ENCODE data around the gene KPNA3. TPM values are rescaled to one million over a fixed set of nuclear protein-coding genes. Genes with fewer than 3 reads are reported as not detected.
"Not testable (repeated sequence)": the region's sequence is repeated elsewhere in the genome, so short reads cannot be mapped to it uniquely, and the experiment has no call there.

The KPNA3 gene
- polyA plus RNA-seq, 1 donor, result 31.3 TPM

- no peak overlapping the region for H3K27ac ChIP-seq (ENCODE audit: low read length)
- WGBS (ENCODE audit: insufficient coverage, low lambda C conversion rate), result 100% methylated on average over 1 of the region's 2 CpGs
- no peak overlapping the region for H3K4me3 ChIP-seq (ENCODE audit: low read length)
- H3K36me3 ChIP-seq (ENCODE audit: control insufficient read depth, insufficient read depth, low read length), result no peaks in the 10 kb centered on the region
- no peaks in the 10 kb centered on the region for H3K4me1 ChIP-seq (ENCODE audit: control insufficient read depth, insufficient read depth, low read length)
- H3K9me3 ChIP-seq (ENCODE audit: control insufficient read depth, low read depth, low read length), result no peaks in the 10 kb centered on the region
- H3K27me3 ChIP-seq (ENCODE audit: control insufficient read depth, insufficient read depth, low read length), result no peaks in the 10 kb centered on the region
- DNase-seq, result no peak
Measured at GRCh38 chr13:49829715-49830114, 37.2 kb upstream of the KPNA3 start.

- H3K27me3 ChIP-seq (ENCODE audit: control insufficient read depth, insufficient read depth, low read length), result no peaks in the 10 kb centered on the region
- DNase-seq, result no peak
- no peaks in the 10 kb centered on the region for H3K36me3 ChIP-seq (ENCODE audit: control insufficient read depth, insufficient read depth, low read length)
- H3K4me3 ChIP-seq (ENCODE audit: low read length), result no peak overlapping the region
- no peaks in the 10 kb centered on the region for H3K9me3 ChIP-seq (ENCODE audit: control insufficient read depth, low read depth, low read length)
- WGBS (ENCODE audit: insufficient coverage, low lambda C conversion rate), result no CpG with 5 or more reads among the region's 2 CpGs
- H3K4me1 ChIP-seq (ENCODE audit: control insufficient read depth, insufficient read depth, low read length), result no peaks in the 10 kb centered on the region
- no peak overlapping the region for H3K27ac ChIP-seq (ENCODE audit: low read length)
Measured at GRCh38 chr13:49828453-49828852, 36.0 kb upstream of the KPNA3 start.

GRCh38 chr13:49827891-49828290 is 35.4 kb upstream of the KPNA3 start:
- peak; percentile 57 to 77 for DNase-seq
- H3K4me1 ChIP-seq (ENCODE audit: control insufficient read depth, insufficient read depth, low read length), result no peaks in the 10 kb centered on the region
- no peaks in the 10 kb centered on the region for H3K36me3 ChIP-seq (ENCODE audit: control insufficient read depth, insufficient read depth, low read length)
- H3K4me3 ChIP-seq (ENCODE audit: low read length), result no peak overlapping the region
- peak overlapping the region; percentile 43 for H3K27ac ChIP-seq (ENCODE audit: low read length)
- no peaks in the 10 kb centered on the region for H3K9me3 ChIP-seq (ENCODE audit: control insufficient read depth, low read depth, low read length)
- H3K27me3 ChIP-seq (ENCODE audit: control insufficient read depth, insufficient read depth, low read length), result no peaks in the 10 kb centered on the region
- no CpG with 5 or more reads among the region's 3 CpGs for WGBS (ENCODE audit: insufficient coverage, low lambda C conversion rate)

- no peaks in the 10 kb centered on the region for H3K27me3 ChIP-seq (ENCODE audit: control insufficient read depth, insufficient read depth, low read length)
- no peak for DNase-seq
- no peaks in the 10 kb centered on the region for H3K4me1 ChIP-seq (ENCODE audit: control insufficient read depth, insufficient read depth, low read length)
- H3K9me3 ChIP-seq (ENCODE audit: control insufficient read depth, low read depth, low read length), result no peaks in the 10 kb centered on the region
- H3K36me3 ChIP-seq (ENCODE audit: control insufficient read depth, insufficient read depth, low read length), result no peaks in the 10 kb centered on the region
- H3K27ac ChIP-seq (ENCODE audit: low read length), result peak overlapping the region; percentile 43
- no peak overlapping the region for H3K4me3 ChIP-seq (ENCODE audit: low read length)
- 80% methylated on average over 1 of the region's 2 CpGs for WGBS (ENCODE audit: insufficient coverage, low lambda C conversion rate)
Measured at GRCh38 chr13:49827336-49827735, 34.9 kb upstream of the KPNA3 start.

- peaks cover 5% of the 10 kb centered on the region for H3K4me1 ChIP-seq (ENCODE audit: control insufficient read depth, insufficient read depth, low read length)
- no peak for DNase-seq
- H3K4me3 ChIP-seq (ENCODE audit: low read length), result no peak overlapping the region
- H3K36me3 ChIP-seq (ENCODE audit: control insufficient read depth, insufficient read depth, low read length), result no peaks in the 10 kb centered on the region
- no CpG with 5 or more reads among the region's 5 CpGs for WGBS (ENCODE audit: insufficient coverage, low lambda C conversion rate)
- H3K9me3 ChIP-seq (ENCODE audit: control insufficient read depth, low read depth, low read length), result no peaks in the 10 kb centered on the region
- peak overlapping the region; percentile 30 for H3K27ac ChIP-seq (ENCODE audit: low read length)
- H3K27me3 ChIP-seq (ENCODE audit: control insufficient read depth, insufficient read depth, low read length), result no peaks in the 10 kb centered on the region
Measured at GRCh38 chr13:49821216-49822009, 28.9 kb upstream of the KPNA3 start.

- no peaks in the 10 kb centered on the region for H3K9me3 ChIP-seq (ENCODE audit: control insufficient read depth, low read depth, low read length)
- peak in 1 of 2 donors; percentile 80 for DNase-seq
- H3K4me1 ChIP-seq (ENCODE audit: control insufficient read depth, insufficient read depth, low read length), result peaks cover 5% of the 10 kb centered on the region
- peak overlapping the region; percentile 30 for H3K27ac ChIP-seq (ENCODE audit: low read length)
- no CpG with 5 or more reads among the region's 2 CpGs for WGBS (ENCODE audit: insufficient coverage, low lambda C conversion rate)
- no peaks in the 10 kb centered on the region for H3K27me3 ChIP-seq (ENCODE audit: control insufficient read depth, insufficient read depth, low read length)
- no peak overlapping the region for H3K4me3 ChIP-seq (ENCODE audit: low read length)
- no peaks in the 10 kb centered on the region for H3K36me3 ChIP-seq (ENCODE audit: control insufficient read depth, insufficient read depth, low read length)
Measured at GRCh38 chr13:49820591-49821215, 28.2 kb upstream of the KPNA3 start.

- no CpG with 5 or more reads among the region's 4 CpGs for WGBS (ENCODE audit: insufficient coverage, low lambda C conversion rate)
- H3K4me1 ChIP-seq (ENCODE audit: control insufficient read depth, insufficient read depth, low read length); H3K27ac ChIP-seq (ENCODE audit: low read length); DNase-seq; H3K36me3 ChIP-seq (ENCODE audit: control insufficient read depth, insufficient read depth, low read length); H3K27me3 ChIP-seq (ENCODE audit: control insufficient read depth, insufficient read depth, low read length); H3K4me3 ChIP-seq (ENCODE audit: low read length); H3K9me3 ChIP-seq (ENCODE audit: control insufficient read depth, low read depth, low read length): not testable (repeated sequence)
Measured at GRCh38 chr13:49816047-49816446, 23.6 kb upstream of the KPNA3 start.

- no peak for DNase-seq
- Histone ChIP-seq H3K27ac (ENCODE audit: low read length) (no peak overlapping the region), H3K4me1 (ENCODE audit: control insufficient read depth, insufficient read depth, low read length) (peaks cover 3% of the 10 kb centered on the region), H3K27me3 (ENCODE audit: control insufficient read depth, insufficient read depth, low read length) (no peaks in the 10 kb centered on the region), H3K36me3 (ENCODE audit: control insufficient read depth, insufficient read depth, low read length) (no peaks in the 10 kb centered on the region), H3K9me3 (ENCODE audit: control insufficient read depth, low read depth, low read length) (no peaks in the 10 kb centered on the region), H3K4me3 (ENCODE audit: low read length) (no peak overlapping the region)
- WGBS (ENCODE audit: insufficient coverage, low lambda C conversion rate), result no CpG with 5 or more reads among the region's 7 CpGs
Measured at GRCh38 chr13:49814551-49815270, 22.2 kb upstream of the KPNA3 start.

- H3K9me3 ChIP-seq (ENCODE audit: control insufficient read depth, low read depth, low read length), result no peaks in the 10 kb centered on the region
- H3K36me3 ChIP-seq (ENCODE audit: control insufficient read depth, insufficient read depth, low read length), result no peaks in the 10 kb centered on the region
- peaks cover 3% of the 10 kb centered on the region for H3K4me1 ChIP-seq (ENCODE audit: control insufficient read depth, insufficient read depth, low read length)
- no peak overlapping the region for H3K27ac ChIP-seq (ENCODE audit: low read length)
- WGBS (ENCODE audit: insufficient coverage, low lambda C conversion rate), result no CpG with 5 or more reads among the region's 4 CpGs
- H3K4me3 ChIP-seq (ENCODE audit: low read length), result no peak overlapping the region
- H3K27me3 ChIP-seq (ENCODE audit: control insufficient read depth, insufficient read depth, low read length), result no peaks in the 10 kb centered on the region
- DNase-seq, result no peak
Measured at GRCh38 chr13:49812812-49813211, 20.3 kb upstream of the KPNA3 start.

- Histone ChIP-seq H3K9me3 (ENCODE audit: control insufficient read depth, low read depth, low read length) (no peaks in the 10 kb centered on the region), H3K4me3 (ENCODE audit: low read length) (no peak overlapping the region), H3K4me1 (ENCODE audit: control insufficient read depth, insufficient read depth, low read length) (peaks cover 3% of the 10 kb centered on the region), H3K36me3 (ENCODE audit: control insufficient read depth, insufficient read depth, low read length) (no peaks in the 10 kb centered on the region), H3K27ac (ENCODE audit: low read length) (peak overlapping the region; percentile 76), H3K27me3 (ENCODE audit: control insufficient read depth, insufficient read depth, low read length) (no peaks in the 10 kb centered on the region)
- 80% methylated on average over 1 of the region's 4 CpGs for WGBS (ENCODE audit: insufficient coverage, low lambda C conversion rate)
- no peak for DNase-seq
Measured at GRCh38 chr13:49811527-49811908, 19.0 kb upstream of the KPNA3 start.
